M059J (cell line): ENCODE data around the gene HIF1A. TPM values are rescaled to one million over a fixed set of nuclear protein-coding genes. Genes with fewer than 3 reads are reported as not detected.

ENCODE experiments used
- total RNA-seq: library from RNA; depleted of rRNA; stranded (reverse); fragments of >200 nt; shearing (Covaris generic); gene quantifications from 2 replicates; pipeline ENCODE4 v1.2.3, GENCODE V29; 2014; rRNA removed

Gene HIF1A
- total RNA-seq, 1 experiment from 2014 or later, result 404 TPM

Other genes with a start within 250 kb of the HIF1A start
- 16.9 and 23.4 TPM in 2 replicates for gene SNAPC1, start 66.9 kb downstream of the HIF1A start, total RNA-seq
- 0.22 and 0.71 TPM in 2 replicates for gene SYT16, start 117.2 kb downstream of the HIF1A start, total RNA-seq